AG04449 (cell line): ENCODE measurements around the gene NFAT5.

Experiments
- CTCF ChIA-PET: fragments of 350-600 bp; formaldehyde crosslinking; extraction: SDS; loops from one replicate; lab custom pipeline; 2021; ENCODE audit warnings: antibody characterized with exemption; lab: Yijun Ruan, JAX
- POLR2A ChIA-PET: fragments of 400-600, 350-600 bp; formaldehyde crosslinking; extraction: SDS; loops from one replicate; lab custom pipeline; 2020; ENCODE audit warnings: antibody characterized with exemption, inconsistent platforms; lab: Yijun Ruan, JAX
- DNase-seq: peaks from one replicate; pipeline ENCODE4 v3.0.0-alpha.2; 2010; ENCODE audit warnings: low read depth, low spot score
- H3K4me3 ChIP-seq: 2 replicates; pipeline ENCODE4 v1.5.1; 2011; ENCODE audit warnings: low read depth, mild to moderate bottlenecking, control low read depth, low read length
- CTCF ChIP-seq: IDR thresholded peaks from one replicate; pipeline ENCODE4 v1.5.1; 2011; ENCODE audit warnings: mild to moderate bottlenecking, moderate library complexity, low read length, control low read depth, inconsistent platforms; ENCODE audit not compliant: insufficient read depth; ENCODE audit errors: missing control alignments

NFAT5 gene

GRCh38 chr16:69654280-69654931, 88.6 kb downstream of the NFAT5 start:
- CTCF ChIA-PET, result interaction anchor here (1.6 kb wide), 1 partner anchor 258 kb away, joined by 9 read pairs; no protein-coding TSS in a partner anchor
- no peak for DNase-seq
- no peak for TF ChIP-seq CTCF
- no peak overlapping the region for H3K4me3 ChIP-seq
- POLR2A ChIA-PET, result no interaction called here

GRCh38 chr16:69660166-69660565, 94.4 kb downstream of the NFAT5 start:
- DNase-seq, result no peak
- ChIA-PET CTCF (interaction anchor here (2.0 kb wide), 1 partner anchor 10 kb away, joined by 5 read pairs; no protein-coding TSS in a partner anchor), POLR2A (interaction anchor here (0.7 kb wide), 1 partner anchor 254 kb away, joined by 3 read pairs; no protein-coding TSS in a partner anchor)
- no peak for TF ChIP-seq CTCF
- no peak overlapping the region for H3K4me3 ChIP-seq

GRCh38 chr16:69662901-69663300, 97.1 kb downstream of the NFAT5 start:
- DNase-seq, result no peak
- H3K4me3 ChIP-seq, result no peak overlapping the region
- ChIA-PET POLR2A (no interaction called here), CTCF (interaction anchor here (1.0 to 2.2 kb wide), 3 partner anchors 12 to 267 kb away, joined by 3 to 8 read pairs (median 6); no protein-coding TSS in a partner anchor)
- no peak for TF ChIP-seq CTCF

- H3K4me3 ChIP-seq, result no peak overlapping the region
- ChIA-PET CTCF (interaction anchor here (1.0 to 1.5 kb wide), 2 partner anchors 13 to 266 kb away, joined by 3 to 6 read pairs; no protein-coding TSS in a partner anchor), POLR2A (no interaction called here)
- TF ChIP-seq CTCF, result no peak
- DNase-seq, result no peak
Measured at GRCh38 chr16:69663846-69664245, 98.1 kb downstream of the NFAT5 start.

- TF ChIP-seq CTCF, result no peak
- ChIA-PET POLR2A (no interaction called here), CTCF (interaction anchor here (1.8 kb wide), 1 partner anchor 273 kb away, joined by 6 read pairs; no protein-coding TSS in a partner anchor)
- DNase-seq, result no peak
- no peak overlapping the region for H3K4me3 ChIP-seq
Measured at GRCh38 chr16:69669577-69669976, 103.8 kb downstream of the NFAT5 start.

- no peak for TF ChIP-seq CTCF
- CTCF ChIA-PET, result interaction anchor here (1.0 to 2.1 kb wide), 3 partner anchors 24 to 276 kb away, joined by 3 to 7 read pairs (median 4); partner anchors contain the start of gene NOB1
- POLR2A ChIA-PET, result no interaction called here
- DNase-seq, result no peak
- no peak overlapping the region for H3K4me3 ChIP-seq
Measured at GRCh38 chr16:69672315-69672997, 106.7 kb downstream of the NFAT5 start.
